GM20000 (cell line): ENCODE data around the gene RAB11FIP3.

Experiments
- DNase-seq: peaks from one replicate; pipeline ENCODE4 v3.0.0; 2012; ENCODE audit warnings: low spot score
- TF ChIP-seq, protein P1 (sequence below): IDR thresholded peaks from 2 replicates; pipeline ENCODE4 v1.5.1; 2012; ENCODE audit warnings: mild to moderate bottlenecking, control low read depth; ENCODE audit errors: extremely low read depth, missing control alignments

RAB11FIP3 gene

DNA sequence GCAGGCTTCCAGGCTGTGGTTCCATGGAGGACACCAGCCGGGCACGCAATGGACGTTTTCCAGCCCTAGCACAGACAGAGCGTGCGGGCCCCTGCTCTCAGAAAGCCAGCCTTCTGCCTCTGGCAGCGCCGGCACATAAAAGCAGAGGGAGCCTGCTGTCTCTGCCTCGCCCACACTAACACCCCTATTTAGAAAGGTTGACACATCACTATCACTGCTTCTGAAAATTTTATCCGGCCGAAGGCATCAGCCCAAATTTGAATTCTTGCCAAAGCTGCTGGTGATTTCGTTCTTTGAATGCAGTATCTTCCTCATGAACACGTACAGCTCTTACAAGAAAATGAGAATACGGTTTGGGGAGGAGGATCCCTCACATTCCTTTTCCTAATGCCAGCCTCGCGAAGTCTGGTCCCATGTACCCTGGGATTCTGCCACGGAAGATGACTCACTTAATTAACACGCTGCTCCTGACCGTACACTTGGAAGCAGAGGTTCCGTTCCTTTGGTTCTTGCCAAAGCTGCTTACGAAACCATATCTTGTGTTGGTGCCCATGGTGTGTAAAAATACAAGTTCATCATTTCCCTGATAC, 1.3 kb upstream of the RAB11FIP3 start:
- DNase-seq, result no peak
- TF ChIP-seq, protein P1, sequence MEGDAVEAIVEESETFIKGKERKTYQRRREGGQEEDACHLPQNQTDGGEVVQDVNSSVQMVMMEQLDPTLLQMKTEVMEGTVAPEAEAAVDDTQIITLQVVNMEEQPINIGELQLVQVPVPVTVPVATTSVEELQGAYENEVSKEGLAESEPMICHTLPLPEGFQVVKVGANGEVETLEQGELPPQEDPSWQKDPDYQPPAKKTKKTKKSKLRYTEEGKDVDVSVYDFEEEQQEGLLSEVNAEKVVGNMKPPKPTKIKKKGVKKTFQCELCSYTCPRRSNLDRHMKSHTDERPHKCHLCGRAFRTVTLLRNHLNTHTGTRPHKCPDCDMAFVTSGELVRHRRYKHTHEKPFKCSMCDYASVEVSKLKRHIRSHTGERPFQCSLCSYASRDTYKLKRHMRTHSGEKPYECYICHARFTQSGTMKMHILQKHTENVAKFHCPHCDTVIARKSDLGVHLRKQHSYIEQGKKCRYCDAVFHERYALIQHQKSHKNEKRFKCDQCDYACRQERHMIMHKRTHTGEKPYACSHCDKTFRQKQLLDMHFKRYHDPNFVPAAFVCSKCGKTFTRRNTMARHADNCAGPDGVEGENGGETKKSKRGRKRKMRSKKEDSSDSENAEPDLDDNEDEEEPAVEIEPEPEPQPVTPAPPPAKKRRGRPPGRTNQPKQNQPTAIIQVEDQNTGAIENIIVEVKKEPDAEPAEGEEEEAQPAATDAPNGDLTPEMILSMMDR, result no peak

DNA sequence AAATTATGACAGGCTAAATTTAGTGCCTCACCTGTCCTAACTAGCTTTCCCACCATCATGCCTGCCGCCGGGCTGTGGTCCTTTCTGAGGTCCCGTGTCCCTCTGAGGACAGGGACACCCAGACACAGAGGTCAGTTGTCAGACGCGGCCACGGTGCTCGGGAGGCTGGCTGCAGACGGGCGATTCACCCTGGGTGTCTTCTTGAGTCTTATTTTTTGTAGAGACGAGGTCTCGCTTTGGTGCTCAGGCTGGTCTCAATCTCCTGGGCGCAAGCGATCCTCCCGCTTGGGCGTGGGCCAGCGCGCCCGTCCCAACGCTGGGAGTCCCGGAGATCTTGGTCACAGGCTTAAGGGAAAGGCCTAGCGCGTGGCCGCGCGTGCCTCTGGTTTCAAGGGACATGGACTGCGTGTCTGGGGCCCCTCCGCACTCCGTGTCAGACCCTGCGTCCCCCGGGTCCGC, 797 bp upstream of the RAB11FIP3 start:
- TF ChIP-seq, protein P1, result no peak
- no peak for DNase-seq

DNA sequence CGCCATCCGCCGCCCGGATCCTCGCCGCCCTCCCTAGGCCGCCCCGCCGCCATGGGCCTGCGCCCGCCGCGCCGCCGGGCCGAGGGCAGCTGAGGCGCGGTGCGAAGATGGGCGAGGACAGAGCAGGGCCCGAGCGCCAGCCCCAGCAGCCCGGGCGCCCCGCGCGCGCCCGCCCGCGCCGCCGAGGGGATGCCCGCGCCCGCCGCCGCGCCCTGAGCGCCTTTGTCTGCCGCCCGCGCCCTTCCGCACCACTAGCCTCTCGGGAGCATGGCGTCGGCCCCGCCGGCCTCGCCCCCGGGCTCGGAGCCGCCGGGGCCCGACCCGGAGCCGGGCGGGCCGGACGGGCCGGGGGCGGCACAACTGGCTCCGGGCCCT, 278 bp downstream of the RAB11FIP3 start:
- no peak for DNase-seq

DNA sequence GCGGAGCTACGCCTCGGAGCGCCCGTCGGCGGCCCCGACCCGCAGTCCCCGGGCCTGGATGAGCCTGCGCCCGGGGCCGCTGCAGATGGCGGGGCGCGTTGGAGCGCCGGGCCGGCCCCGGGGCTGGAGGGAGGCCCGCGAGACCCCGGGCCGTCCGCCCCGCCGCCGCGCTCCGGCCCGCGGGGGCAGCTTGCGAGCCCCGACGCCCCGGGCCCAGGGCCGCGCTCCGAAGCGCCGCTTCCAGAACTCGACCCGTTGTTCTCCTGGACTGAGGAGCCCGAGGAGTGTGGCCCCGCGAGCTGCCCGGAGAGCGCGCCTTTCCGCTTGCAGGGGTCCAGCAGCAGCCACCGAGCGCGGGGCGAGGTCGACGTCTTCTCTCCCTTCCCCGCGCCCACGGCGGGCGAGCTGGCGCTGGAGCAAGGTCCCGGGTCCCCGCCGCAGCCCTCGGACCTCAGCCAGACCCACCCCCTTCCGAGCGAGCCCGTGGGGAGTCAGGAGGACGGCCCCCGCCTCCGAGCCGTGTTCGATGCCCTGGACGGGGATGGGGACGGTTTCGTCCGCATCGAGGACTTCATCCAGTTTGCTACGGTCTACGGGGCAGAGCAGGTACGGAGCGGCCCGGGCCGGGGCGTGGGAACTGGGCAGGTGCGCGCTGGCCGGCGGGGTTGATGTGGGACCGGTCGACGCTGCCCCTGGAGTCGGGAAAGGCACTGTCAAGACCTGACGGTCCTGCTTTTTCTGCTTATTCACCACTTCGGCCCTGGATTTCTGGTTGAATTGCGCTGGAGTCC, 861 bp downstream of the RAB11FIP3 start:
- TF ChIP-seq, protein P1, result no peak
- DNase-seq, result peak; percentile 54

More for the DNA sequence above, 278 bp downstream of the RAB11FIP3 start:
- TF ChIP-seq, protein P1, result no peak

DNA sequence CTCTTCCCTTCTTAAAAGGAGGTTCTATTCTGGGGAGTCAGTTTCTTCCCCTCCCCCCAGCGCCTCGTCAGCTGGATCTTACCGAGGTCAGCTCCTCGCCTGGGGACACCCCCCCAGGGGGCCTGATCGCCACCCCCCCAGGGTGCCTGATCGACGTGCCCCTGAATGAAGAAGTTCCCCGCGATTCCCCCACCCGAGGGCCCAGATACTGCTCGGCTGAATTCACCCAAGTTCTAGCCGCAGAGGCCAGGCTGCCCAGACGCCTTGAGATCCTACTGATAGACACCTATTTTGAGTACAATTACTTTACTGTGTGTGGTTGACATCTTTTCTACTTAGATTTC, 1.4 kb downstream of the RAB11FIP3 start:
- TF ChIP-seq, protein P1, result no peak
- no peak for DNase-seq

DNA sequence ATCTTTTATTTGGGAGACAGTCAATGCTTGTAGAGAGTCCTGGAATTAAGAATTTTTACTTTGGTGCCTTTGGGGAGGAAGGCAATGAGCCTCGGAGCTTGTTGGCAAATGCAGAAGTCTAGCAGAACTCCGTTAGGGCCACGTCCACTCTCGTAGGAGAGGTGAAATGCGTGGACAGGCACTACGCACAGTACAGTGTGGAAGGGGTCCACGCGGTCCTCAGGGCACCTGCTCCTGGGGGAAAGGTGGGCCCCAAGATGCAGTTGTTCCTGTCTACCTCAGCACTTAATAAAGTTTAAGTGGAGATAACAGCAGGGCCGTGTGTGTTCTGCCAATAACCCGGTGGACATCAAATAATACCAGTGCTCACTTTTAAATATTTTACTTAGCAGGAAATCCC, 1.8 kb downstream of the RAB11FIP3 start:
- TF ChIP-seq, protein P1, result no peak
- DNase-seq, result no peak

DNA sequence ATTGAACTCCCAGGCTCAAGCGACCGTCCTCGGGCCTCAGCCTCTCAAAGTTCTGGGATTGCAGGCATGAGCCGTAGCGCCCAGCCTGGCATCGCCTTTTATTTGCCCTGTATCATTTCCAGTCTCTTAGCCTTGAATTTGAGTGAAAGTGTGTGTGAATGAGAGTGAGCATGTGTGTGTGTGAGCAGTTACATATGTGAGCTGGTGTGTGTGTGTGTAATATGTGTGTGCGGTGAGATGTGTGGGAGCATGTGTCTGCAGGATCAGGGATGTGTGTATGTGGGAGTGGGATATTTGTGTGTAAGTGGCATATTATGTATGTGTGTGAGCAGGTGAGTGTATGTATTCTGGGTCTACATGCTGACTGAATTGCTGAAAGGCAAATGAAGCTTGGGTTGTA, 5.5 kb downstream of the RAB11FIP3 start:
- no peak for DNase-seq
- TF ChIP-seq, protein P1, result no peak
